Esophagus muscularis mucosa (tissue), 4 donors: ENCODE results near the gene NFKB2. TPM values are rescaled to one million over a fixed set of nuclear protein-coding genes. Genes with fewer than 3 reads are reported as not detected.
A peak's percentile ranks its signal among the peaks of the same experiment; 100 is the strongest.

ENCODE experiments used
- DNase-seq: peaks from one replicate; pipeline ENCODE4 v3.0.0-alpha.2; 2017; ENCODE audit errors: extremely low spot score
- H3K27ac ChIP-seq, 4 donors: fragments of 200-600 bp; sonication (generic); replicated peaks in 1 of 4; 1 replicate in 3 of 4; 2 replicates in 1 of 4; pipeline ENCODE4 v1.5.1; 2016 to 2019; ENCODE audit warnings: mild to moderate bottlenecking in 1 of 4
- H3K27me3 ChIP-seq, 4 donors: fragments of 200-600 bp; sonication (generic); one replicate each; pipeline versions ENCODE4 v1.5.1 to v1.6.0; 2016 to 2019
- H3K36me3 ChIP-seq, 4 donors: fragments of 200-600 bp; sonication (generic); one replicate each; pipeline ENCODE4 v1.5.1; 2016 to 2019
- H3K4me1 ChIP-seq, 4 donors: fragments of 200-600 bp; sonication (generic); one replicate each; pipeline ENCODE4 v1.5.1; 2016 to 2019
- H3K4me3 ChIP-seq, 4 donors: fragments of 200-600 bp; sonication (generic); 1 replicate in 2 of 4; 2 replicates in 2 of 4; pipeline ENCODE4 v1.5.1; 2016 to 2019; ENCODE audit warnings: mild to moderate bottlenecking in 4 of 4, moderate library complexity in 1 of 4
- H3K9me3 ChIP-seq, 4 donors: fragments of 200-600 bp; sonication (generic); 1 replicate in 3 of 4; 2 replicates in 1 of 4; pipeline ENCODE4 v1.5.1; 2016 to 2019
- EP300 ChIP-seq: sonication (generic); formaldehyde crosslinking; IDR thresholded peaks from one replicate; pipeline ENCODE4 v1.6.1; 2017; ENCODE audit warnings: antibody characterized with exemption
- POLR2A ChIP-seq: fragments of 450-650 bp; IDR thresholded peaks from one replicate; pipeline ENCODE4 v1.6.1; 2017; ENCODE audit warnings: antibody characterized with exemption, moderate library complexity, mild to moderate bottlenecking, low read depth
- POLR2AphosphoS5 ChIP-seq, 2 donors: sonication (generic); formaldehyde crosslinking; IDR thresholded peaks; one replicate each; pipeline ENCODE4 v1.6.1; 2017; ENCODE audit warnings: antibody characterized with exemption in 2 of 2
- WGBS: methylation state at CpG from one replicate; pipeline ENCODE4 v1.1.5; 2018; 5-methylcytosine and 5-hydroxymethylcytosine counted together
- intact Hi-C: fragments of 100-400 bp; cut with DNase I; formaldehyde crosslinking; loops from one replicate; pipeline ENCODE4 v1.15.1; 2023
- total RNA-seq, 4 donors: library from RNA; depleted of rRNA; stranded (reverse); fragments of >200 nt; gene quantifications; one replicate each; pipeline versions ENCODE4 v1.1.0 to v1.2.1, GENCODE V29; 2016
- TF ChIP-seq, protein P1 (sequence below), 3 experiments: fragments of 200-600 bp in 2 of 3; fragments of 450-650 bp in 1 of 3; sonication (generic) in 2 of 3; IDR thresholded peaks; one replicate each; pipeline ENCODE4 v1.5.1; 2017 to 2019; ENCODE audit warnings: antibody characterized with exemption in 3 of 3, mild to moderate bottlenecking in 2 of 3, moderate library complexity in 1 of 3

Gene NFKB2
- total RNA-seq, 4 donors from 2014 or later: 18.7 to 47.0 (median 41.2) TPM

DNA sequence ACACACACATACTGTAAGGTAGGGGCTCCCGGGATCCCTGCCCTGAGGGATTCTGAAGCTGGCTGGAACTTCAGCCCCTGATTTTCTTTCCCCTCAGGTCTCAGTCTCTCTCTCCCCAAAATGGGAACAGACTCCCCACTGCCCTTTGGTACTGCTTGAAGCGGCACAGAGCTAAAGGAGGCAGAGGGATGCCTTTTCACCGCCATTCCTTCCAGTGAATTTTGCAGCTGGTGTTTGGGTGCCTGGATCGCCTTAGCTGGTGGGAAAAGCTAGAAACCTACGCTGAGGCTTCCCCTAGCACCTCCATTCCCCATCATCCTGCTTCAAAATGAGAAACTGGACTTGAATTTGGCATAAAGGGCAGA, 39.6 kb downstream of the NFKB2 start:
- Histone ChIP-seq H3K27ac (peak overlapping the region in 2 of 4 donors; percentile 13 to 40), H3K9me3 (no peaks in the 10 kb centered on the region), H3K36me3 (no peaks in the 10 kb centered on the region), H3K4me1 (peaks cover 14 to 38% (median 27%) of the 10 kb centered on the region in 4 donors), H3K4me3 (peak overlapping the region in 1 of 4 donors; percentile 43), H3K27me3 (peaks cover 0 to 39% (median 4%) of the 10 kb centered on the region in 4 donors)
- intact Hi-C loops: no loop called here
- DNase-seq: no peak
- WGBS: 35% methylated on average over 5 of the region's 5 CpGs
- TF ChIP-seq POLR2AphosphoS5 (IDR thresholded peaks at IDR 0.05): no peak
- TF ChIP-seq, protein P1, sequence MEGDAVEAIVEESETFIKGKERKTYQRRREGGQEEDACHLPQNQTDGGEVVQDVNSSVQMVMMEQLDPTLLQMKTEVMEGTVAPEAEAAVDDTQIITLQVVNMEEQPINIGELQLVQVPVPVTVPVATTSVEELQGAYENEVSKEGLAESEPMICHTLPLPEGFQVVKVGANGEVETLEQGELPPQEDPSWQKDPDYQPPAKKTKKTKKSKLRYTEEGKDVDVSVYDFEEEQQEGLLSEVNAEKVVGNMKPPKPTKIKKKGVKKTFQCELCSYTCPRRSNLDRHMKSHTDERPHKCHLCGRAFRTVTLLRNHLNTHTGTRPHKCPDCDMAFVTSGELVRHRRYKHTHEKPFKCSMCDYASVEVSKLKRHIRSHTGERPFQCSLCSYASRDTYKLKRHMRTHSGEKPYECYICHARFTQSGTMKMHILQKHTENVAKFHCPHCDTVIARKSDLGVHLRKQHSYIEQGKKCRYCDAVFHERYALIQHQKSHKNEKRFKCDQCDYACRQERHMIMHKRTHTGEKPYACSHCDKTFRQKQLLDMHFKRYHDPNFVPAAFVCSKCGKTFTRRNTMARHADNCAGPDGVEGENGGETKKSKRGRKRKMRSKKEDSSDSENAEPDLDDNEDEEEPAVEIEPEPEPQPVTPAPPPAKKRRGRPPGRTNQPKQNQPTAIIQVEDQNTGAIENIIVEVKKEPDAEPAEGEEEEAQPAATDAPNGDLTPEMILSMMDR (IDR thresholded peaks at IDR 0.05): no peak
- no peak for TF ChIP-seq EP300
- no peak for TF ChIP-seq POLR2A

DNA sequence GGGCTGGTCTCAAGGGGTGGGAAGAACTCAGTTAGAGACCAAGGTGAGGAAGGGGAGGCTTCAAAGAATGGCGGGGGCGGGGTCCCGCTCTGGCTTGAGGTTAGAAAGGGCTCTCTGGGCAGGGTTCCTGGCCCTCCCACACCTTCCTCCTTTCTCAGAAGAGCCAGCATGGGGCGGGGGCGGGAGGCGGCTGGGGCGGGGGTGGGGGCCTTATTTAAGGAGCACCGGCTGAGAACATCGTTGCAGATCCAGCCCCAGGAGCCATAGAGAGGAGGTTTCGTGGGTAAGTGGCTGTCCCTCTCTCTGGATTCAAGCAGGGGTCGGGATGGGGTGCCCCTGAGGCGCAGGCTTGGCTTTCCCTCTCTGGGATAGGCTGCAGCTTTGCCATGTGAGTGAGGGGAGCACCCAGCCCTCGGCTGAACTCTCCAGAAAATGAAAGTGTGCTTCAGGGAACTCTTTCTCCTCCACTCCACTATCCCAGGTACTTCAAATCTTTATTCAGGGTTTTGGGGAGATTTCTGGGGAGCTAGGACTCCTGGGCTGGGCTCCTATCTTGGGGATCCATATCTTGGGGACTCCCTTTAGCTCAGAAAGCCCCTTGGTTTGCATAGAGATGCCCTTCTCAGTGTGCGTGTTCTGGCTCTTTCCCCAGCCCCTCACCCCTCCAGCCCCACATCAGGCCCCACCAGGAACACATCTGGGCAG, 40.2 kb downstream of the NFKB2 start:
- Histone ChIP-seq H3K4me1 (peaks cover 14 to 38% (median 27%) of the 10 kb centered on the region in 4 donors), H3K4me3 (peak overlapping the region; percentile 21 to 43 (median 24)), H3K27me3 (peaks cover 0 to 39% (median 4%) of the 10 kb centered on the region in 4 donors), H3K27ac (peak overlapping the region in 2 of 4 donors; percentile 13 to 40), H3K9me3 (no peaks in the 10 kb centered on the region), H3K36me3 (no peaks in the 10 kb centered on the region)
- TF ChIP-seq EP300 (no peak), POLR2AphosphoS5 (IDR thresholded peaks at IDR 0.05) (no peak), POLR2A (no peak)
- TF ChIP-seq, protein P1 (IDR thresholded peaks at IDR 0.05): no peak
- intact Hi-C loops: no loop called here
- 16% methylated on average over 12 of the region's 14 CpGs for WGBS
- DNase-seq: no peak

DNA sequence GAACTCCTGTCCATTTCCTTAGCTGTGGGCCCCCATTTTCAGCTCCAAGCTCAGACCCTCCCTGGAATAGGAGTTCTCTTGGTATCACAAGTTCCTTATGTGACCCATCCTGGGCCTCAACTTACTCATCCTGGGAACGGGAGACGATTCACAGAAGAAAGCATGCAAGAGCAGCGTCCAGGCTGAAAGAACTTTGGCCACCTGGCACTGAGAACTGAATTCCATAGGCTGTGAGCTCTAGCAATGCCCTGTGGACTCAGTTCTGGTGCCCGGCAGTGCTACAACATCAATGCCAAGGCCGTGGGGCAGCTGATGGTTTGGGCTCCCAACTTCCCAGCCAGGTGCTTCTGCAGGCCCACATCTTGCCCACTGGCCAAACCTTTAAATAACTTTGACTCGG, 40.8 kb downstream of the NFKB2 start:
- intact Hi-C loops: no loop called here
- Histone ChIP-seq H3K4me3 (peak overlapping the region in 2 of 4 donors; percentile 23 to 43), H3K27me3 (peaks cover 0 to 39% (median 4%) of the 10 kb centered on the region in 4 donors), H3K36me3 (no peaks in the 10 kb centered on the region), H3K4me1 (peaks cover 12 to 34% (median 23%) of the 10 kb centered on the region in 4 donors), H3K9me3 (no peaks in the 10 kb centered on the region), H3K27ac (no peak overlapping the region)
- TF ChIP-seq EP300 (no peak), POLR2A (no peak), POLR2AphosphoS5 (IDR thresholded peaks at IDR 0.05) (no peak)
- TF ChIP-seq, protein P1 (IDR thresholded peaks at IDR 0.05): no peak
- WGBS: 77% methylated on average over 6 of the region's 6 CpGs
- DNase-seq: no peak

DNA sequence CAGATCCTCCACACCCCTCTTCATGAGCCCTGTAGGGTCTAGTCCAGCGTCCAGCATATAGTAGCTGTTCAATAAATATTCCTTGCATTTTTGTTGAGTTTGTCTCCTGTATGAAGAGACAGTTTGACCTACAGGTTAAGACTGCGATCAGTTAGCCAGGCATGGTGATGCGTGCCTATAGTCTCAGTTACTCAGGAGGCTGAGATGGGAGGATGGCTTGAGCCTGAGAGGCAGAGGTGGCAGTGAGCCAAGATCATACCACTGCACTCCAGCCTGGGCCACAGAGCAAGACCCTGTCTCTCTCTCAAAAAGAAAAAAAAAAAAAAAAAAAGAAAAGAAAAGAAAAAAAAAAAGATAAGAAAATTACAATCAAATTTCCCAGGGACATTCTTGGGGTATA, 42.0 kb downstream of the NFKB2 start:
- DNase-seq: no peak
- peaks cover 4 to 26% (median 15%) of the 10 kb centered on the region in 4 donors for H3K4me1 ChIP-seq
- TF ChIP-seq EP300: no peak
- no peak for TF ChIP-seq POLR2A
- TF ChIP-seq, protein P1 (IDR thresholded peaks at IDR 0.05): no peak
- no peak for TF ChIP-seq POLR2AphosphoS5 (IDR thresholded peaks at IDR 0.05)
- no peak overlapping the region for H3K27ac ChIP-seq
- no peaks in the 10 kb centered on the region for H3K36me3 ChIP-seq
- H3K9me3 ChIP-seq: no peaks in the 10 kb centered on the region
- intact Hi-C loops: no loop called here
- peaks cover 0 to 39% (median 4%) of the 10 kb centered on the region in 4 donors for H3K27me3 ChIP-seq
- 94% methylated on average over 3 of the region's 3 CpGs for WGBS
- no peak overlapping the region for H3K4me3 ChIP-seq
